ENCODE data around the gene SNX9.

DNA sequence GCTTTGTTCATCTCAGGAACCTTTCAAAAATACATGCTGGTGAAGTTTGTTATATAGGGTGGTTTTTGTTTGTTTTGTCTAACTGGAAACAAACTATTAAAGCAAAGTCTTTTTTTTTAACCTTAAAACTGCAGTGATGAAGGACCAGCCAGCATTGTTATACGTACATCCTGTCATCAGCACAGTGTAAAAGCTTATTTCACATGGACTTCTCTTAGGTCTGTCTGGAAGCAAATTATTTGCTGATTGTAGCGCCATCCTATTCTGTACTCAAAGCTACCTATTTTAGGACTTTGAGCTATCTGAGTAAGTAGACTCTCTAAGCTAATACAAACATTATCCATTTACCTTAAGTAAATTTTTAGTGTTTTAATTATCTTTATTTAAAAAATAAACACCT is 61.7 kb downstream of the SNX9 start:
- TF ChIP-seq, protein P1, sequence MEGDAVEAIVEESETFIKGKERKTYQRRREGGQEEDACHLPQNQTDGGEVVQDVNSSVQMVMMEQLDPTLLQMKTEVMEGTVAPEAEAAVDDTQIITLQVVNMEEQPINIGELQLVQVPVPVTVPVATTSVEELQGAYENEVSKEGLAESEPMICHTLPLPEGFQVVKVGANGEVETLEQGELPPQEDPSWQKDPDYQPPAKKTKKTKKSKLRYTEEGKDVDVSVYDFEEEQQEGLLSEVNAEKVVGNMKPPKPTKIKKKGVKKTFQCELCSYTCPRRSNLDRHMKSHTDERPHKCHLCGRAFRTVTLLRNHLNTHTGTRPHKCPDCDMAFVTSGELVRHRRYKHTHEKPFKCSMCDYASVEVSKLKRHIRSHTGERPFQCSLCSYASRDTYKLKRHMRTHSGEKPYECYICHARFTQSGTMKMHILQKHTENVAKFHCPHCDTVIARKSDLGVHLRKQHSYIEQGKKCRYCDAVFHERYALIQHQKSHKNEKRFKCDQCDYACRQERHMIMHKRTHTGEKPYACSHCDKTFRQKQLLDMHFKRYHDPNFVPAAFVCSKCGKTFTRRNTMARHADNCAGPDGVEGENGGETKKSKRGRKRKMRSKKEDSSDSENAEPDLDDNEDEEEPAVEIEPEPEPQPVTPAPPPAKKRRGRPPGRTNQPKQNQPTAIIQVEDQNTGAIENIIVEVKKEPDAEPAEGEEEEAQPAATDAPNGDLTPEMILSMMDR (IDR thresholded peaks at IDR 0.05; ENCODE audit: low read length): no peak
- TF ChIP-seq EZH2 (IDR thresholded peaks at IDR 0.05; ENCODE audit: borderline replicate concordance, low read length): no peak
